Gastrocnemius medialis (tissue), 4 donors: Measurements from ENCODE around the gene ITFG1. TPM values are rescaled to one million over a fixed set of nuclear protein-coding genes. Genes with fewer than 3 reads are reported as not detected.

Experiments
- ATAC-seq, 2 donors: fragments of 150-250 bp; one replicate each; pipeline ENCODE4 v1.9.1; 2016
- DNase-seq, 2 donors: peaks; one replicate each; pipeline ENCODE4 v3.0.0-alpha.2; 2019
- H3K27ac ChIP-seq, 4 donors: fragments of 200-600 bp; sonication (generic); 1 replicate in 1 of 4; 2 replicates in 3 of 4; pipeline ENCODE4 v1.5.1; 2016 to 2018; ENCODE audit warnings: mild to moderate bottlenecking in 2 of 4, moderate library complexity in 1 of 4
- H3K27me3 ChIP-seq, 3 donors: fragments of 200-600 bp; sonication (generic) in 2 of 3; 1 replicate in 1 of 3; 2 replicates in 2 of 3; pipeline versions ENCODE4 v1.5.1 to v1.6.0; 2016 to 2019; ENCODE audit warnings: mild to moderate bottlenecking in 1 of 3, moderate library complexity in 1 of 3
- H3K36me3 ChIP-seq, 2 donors: fragments of 200-600 bp; sonication (generic) in 1 of 2; one replicate each; pipeline ENCODE4 v1.5.1; 2017 to 2018
- H3K4me1 ChIP-seq, 2 donors: fragments of 200-600 bp; sonication (generic) in 1 of 2; one replicate each; pipeline ENCODE4 v1.5.1; 2016 to 2017; ENCODE audit warnings: mild to moderate bottlenecking in 2 of 2
- H3K4me3 ChIP-seq, 4 donors: fragments of 200-600 bp; sonication (generic) in 3 of 4; 1 replicate in 1 of 4; 2 replicates in 3 of 4; pipeline ENCODE4 v1.5.1; 2016 to 2019; ENCODE audit warnings: mild to moderate bottlenecking in 2 of 4
- H3K9me3 ChIP-seq, 3 donors: fragments of 200-600 bp; sonication (generic) in 2 of 3; 1 replicate in 1 of 3; 2 replicates in 2 of 3; pipeline ENCODE4 v1.5.1; 2016 to 2019
- POLR2A ChIP-seq, 2 donors: fragments of 450-650 bp; IDR thresholded peaks; one replicate each; pipeline ENCODE4 v1.6.1; 2017; ENCODE audit warnings: antibody characterized with exemption in 2 of 2, mild to moderate bottlenecking in 2 of 2, moderate library complexity in 2 of 2
- in situ Hi-C, 4 donors: fragments of 200-750 bp; cut with MboI; loops; one replicate each; pipeline versions ENCODE4 v1.15.0 to v1.8.0; 2017; ENCODE audit warnings: low sequenced_read_pairs in 4 of 4
- intact Hi-C: fragments of 100-400 bp; cut with DNase I; formaldehyde crosslinking; loops from one replicate; pipeline ENCODE4 v1.15.1; 2023; ENCODE audit warnings: low total_unique reads
- total RNA-seq, 4 donors: library from RNA; depleted of rRNA; stranded (reverse); fragments of >200 nt; gene quantifications; one replicate each; pipeline versions ENCODE4 v1.1.0 to v1.2.3, GENCODE V29; 2016
- TF ChIP-seq, protein P1 (sequence below), 5 experiments: fragments of 450-650 bp in 3 of 5; fragments of 200-600 bp in 2 of 5; sonication (generic) in 2 of 5; IDR thresholded peaks in 4 of 5; conservative IDR thresholded peaks in 1 of 5; 1 replicate in 4 of 5; 2 replicates in 1 of 5; pipeline ENCODE4 v1.5.1; 2016 to 2019; ENCODE audit warnings: antibody characterized with exemption in 5 of 5, mild to moderate bottlenecking in 3 of 5, moderate library complexity in 3 of 5

The ITFG1 gene
- total RNA-seq, 4 donors from 2014 or later = 20.9 to 37.3 (median 28.6) TPM

DNA sequence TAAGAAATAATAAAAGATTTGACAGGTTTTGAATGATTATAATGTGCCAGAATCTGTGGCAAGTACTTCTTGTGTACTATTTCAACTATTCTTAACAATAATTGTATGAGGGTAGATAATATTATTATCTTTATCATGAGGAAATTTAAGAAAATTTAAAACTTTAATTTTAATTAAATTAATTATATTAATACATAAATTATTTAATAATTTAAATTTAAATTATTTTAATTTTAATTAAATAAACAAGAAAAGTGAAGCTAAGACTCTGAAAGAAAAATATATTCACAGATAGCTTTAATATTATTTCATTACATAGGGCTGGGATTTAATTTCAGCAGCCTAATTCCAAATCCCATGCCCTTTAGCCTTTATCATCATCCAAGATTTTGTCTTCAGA is 285.7 kb downstream of the ITFG1 start:
- Histone ChIP-seq H3K27ac (no peak overlapping the region), H3K4me1 (no peaks in the 10 kb centered on the region), H3K9me3 (no peaks in the 10 kb centered on the region), H3K27me3 (no peaks in the 10 kb centered on the region), H3K4me3 (no peak overlapping the region), H3K36me3 (no peaks in the 10 kb centered on the region)
- TF ChIP-seq, protein P1, sequence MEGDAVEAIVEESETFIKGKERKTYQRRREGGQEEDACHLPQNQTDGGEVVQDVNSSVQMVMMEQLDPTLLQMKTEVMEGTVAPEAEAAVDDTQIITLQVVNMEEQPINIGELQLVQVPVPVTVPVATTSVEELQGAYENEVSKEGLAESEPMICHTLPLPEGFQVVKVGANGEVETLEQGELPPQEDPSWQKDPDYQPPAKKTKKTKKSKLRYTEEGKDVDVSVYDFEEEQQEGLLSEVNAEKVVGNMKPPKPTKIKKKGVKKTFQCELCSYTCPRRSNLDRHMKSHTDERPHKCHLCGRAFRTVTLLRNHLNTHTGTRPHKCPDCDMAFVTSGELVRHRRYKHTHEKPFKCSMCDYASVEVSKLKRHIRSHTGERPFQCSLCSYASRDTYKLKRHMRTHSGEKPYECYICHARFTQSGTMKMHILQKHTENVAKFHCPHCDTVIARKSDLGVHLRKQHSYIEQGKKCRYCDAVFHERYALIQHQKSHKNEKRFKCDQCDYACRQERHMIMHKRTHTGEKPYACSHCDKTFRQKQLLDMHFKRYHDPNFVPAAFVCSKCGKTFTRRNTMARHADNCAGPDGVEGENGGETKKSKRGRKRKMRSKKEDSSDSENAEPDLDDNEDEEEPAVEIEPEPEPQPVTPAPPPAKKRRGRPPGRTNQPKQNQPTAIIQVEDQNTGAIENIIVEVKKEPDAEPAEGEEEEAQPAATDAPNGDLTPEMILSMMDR (IDR thresholded peaks at IDR 0.05 in 4 of 5, conservative IDR thresholded peaks at IDR 0.05 in 1 of 5) = no peak
- TF ChIP-seq POLR2A (IDR thresholded peaks at IDR 0.05) = no peak
- in situ Hi-C loops (no loop called here), intact Hi-C loops (no loop called here)
- ATAC-seq (no peak), DNase-seq (no peak)

DNA sequence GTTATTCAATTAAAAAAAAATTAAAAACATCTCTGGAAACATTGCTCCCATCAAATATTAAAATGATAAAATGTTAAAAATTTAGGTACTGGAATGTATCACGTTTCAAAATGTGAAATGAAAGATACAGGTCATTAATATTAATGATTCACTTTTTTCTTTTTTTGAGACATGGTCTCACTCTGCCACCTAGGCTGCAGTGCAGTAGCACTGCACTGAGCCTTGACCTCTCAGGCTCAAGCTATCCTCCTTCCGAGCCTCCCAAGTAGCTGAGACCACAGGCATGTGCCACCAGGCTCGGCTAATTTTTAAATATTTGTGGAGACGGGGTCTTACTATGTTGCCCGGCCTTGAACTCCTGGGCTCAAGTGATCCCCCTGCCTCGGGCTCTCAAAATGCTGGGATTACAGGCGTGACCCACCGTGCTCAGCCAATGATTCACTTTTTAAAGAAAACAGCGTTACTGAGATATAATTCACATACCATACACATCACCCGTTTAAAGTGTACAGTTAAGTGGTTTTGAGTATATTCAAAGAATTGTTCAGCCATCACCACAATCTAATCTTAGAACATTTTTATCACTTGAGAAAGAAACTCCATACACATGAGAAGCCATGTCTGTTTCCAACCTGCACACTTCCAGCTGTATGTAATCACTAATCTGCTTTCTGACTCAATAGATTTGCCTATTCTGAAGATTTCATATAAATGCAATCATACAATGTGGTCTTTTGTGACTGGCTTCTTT is 298.0 kb downstream of the ITFG1 start:
- no peak for ATAC-seq
- in situ Hi-C loops (no loop called here), intact Hi-C loops (no loop called here)
- DNase-seq = no peak
- TF ChIP-seq POLR2A (IDR thresholded peaks at IDR 0.05) = no peak
- TF ChIP-seq, protein P1 (IDR thresholded peaks at IDR 0.05 in 4 of 5, conservative IDR thresholded peaks at IDR 0.05 in 1 of 5) = no peak
- H3K27ac ChIP-seq = no peak overlapping the region
- H3K36me3 ChIP-seq = peaks cover 0 to 13% of the 10 kb centered on the region in 2 donors
- no peak overlapping the region for H3K4me3 ChIP-seq
- no peaks in the 10 kb centered on the region for H3K9me3 ChIP-seq
- H3K27me3 ChIP-seq = no peaks in the 10 kb centered on the region
- no peaks in the 10 kb centered on the region for H3K4me1 ChIP-seq

DNA sequence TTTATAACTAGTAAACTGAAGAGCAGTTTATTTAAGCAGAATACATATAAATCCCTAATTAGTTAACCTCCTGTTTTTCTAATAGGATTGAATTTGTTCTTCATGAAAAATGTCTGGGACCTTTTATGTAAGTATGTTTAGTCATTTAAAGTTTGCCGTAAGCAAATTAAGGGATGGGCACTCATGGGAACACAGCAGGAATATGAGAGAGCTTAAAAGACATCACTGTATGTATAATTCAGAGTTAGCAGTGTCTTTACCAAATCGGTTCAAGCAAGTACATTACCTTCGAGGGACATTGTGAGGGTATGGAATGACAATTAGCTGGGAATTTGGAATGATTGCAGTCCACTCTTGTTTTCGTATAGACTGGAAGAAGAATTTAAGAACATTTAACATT is 299.4 kb downstream of the ITFG1 start:
- no peaks in the 10 kb centered on the region for H3K4me1 ChIP-seq
- peaks cover 0 to 19% of the 10 kb centered on the region in 2 donors for H3K36me3 ChIP-seq
- no peak overlapping the region for H3K27ac ChIP-seq
- H3K27me3 ChIP-seq = no peaks in the 10 kb centered on the region
- DNase-seq (no peak), ATAC-seq (no peak)
- TF ChIP-seq, protein P1 (IDR thresholded peaks at IDR 0.05 in 4 of 5, conservative IDR thresholded peaks at IDR 0.05 in 1 of 5) = no peak
- TF ChIP-seq POLR2A (IDR thresholded peaks at IDR 0.05) = no peak
- in situ Hi-C loops = no loop called here
- intact Hi-C loops = no loop called here
- H3K9me3 ChIP-seq = no peaks in the 10 kb centered on the region
- no peak overlapping the region for H3K4me3 ChIP-seq

DNA sequence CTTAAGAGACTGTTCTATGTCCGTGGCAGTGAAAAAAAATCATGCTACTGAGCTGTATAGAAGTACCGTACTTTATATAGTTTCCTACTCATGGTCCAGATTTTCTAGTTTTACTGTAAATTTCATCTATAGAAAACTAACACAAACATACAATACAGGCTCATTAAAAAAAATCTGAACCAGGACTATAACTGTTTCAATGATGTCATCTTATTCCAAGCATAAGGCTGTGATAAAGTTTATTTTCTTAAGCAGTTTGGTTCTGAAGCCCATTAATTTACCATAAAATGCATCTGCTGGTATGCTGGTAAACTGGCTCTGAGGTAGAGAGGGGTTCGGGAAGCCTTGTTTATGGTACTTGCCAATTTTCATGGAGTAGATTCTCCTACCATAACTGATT is 300.4 kb downstream of the ITFG1 start:
- in situ Hi-C loops (no loop called here), intact Hi-C loops (no loop called here)
- no peaks in the 10 kb centered on the region for H3K9me3 ChIP-seq
- H3K27ac ChIP-seq = no peak overlapping the region
- H3K27me3 ChIP-seq = no peaks in the 10 kb centered on the region
- no peak for ATAC-seq
- no peak overlapping the region for H3K4me3 ChIP-seq
- H3K4me1 ChIP-seq = no peaks in the 10 kb centered on the region
- peaks cover 0 to 19% of the 10 kb centered on the region in 2 donors for H3K36me3 ChIP-seq
- no peak for DNase-seq
- TF ChIP-seq POLR2A (IDR thresholded peaks at IDR 0.05) = no peak
- TF ChIP-seq, protein P1 (IDR thresholded peaks at IDR 0.05 in 4 of 5, conservative IDR thresholded peaks at IDR 0.05 in 1 of 5) = no peak
